Nephron progenitor cell (in vitro differentiated cells): ENCODE results near the gene ADGRG4.

ENCODE experiments used
- DNase-seq: peaks from one replicate; pipeline ENCODE4 v3.0.0; 2021
- H3K27ac Mint-ChIP-seq: 2 replicates; pipeline ENCODE4 v1.8.0; 2021; ENCODE audit warnings: mild to moderate bottlenecking, moderate library complexity, mixed read lengths
- H3K27me3 Mint-ChIP-seq: 2 replicates; pipeline ENCODE4 v1.8.0; 2021; ENCODE audit warnings: mild to moderate bottlenecking, low read depth, mixed read lengths; ENCODE audit not compliant: poor library complexity
- H3K36me3 Mint-ChIP-seq: 2 replicates; pipeline ENCODE4 v1.8.0; 2021; ENCODE audit warnings: low read depth, mixed read lengths
- H3K4me1 Mint-ChIP-seq: 2 replicates; pipeline ENCODE4 v1.8.0; 2021; ENCODE audit warnings: mixed read lengths
- H3K4me3 Mint-ChIP-seq: 2 replicates; pipeline ENCODE4 v1.8.0; 2021; ENCODE audit warnings: mild to moderate bottlenecking, moderate library complexity, mixed read lengths
- H3K9me3 Mint-ChIP-seq: 2 replicates; pipeline ENCODE4 v1.8.0; 2021; ENCODE audit warnings: mild to moderate bottlenecking, moderate library complexity, mixed read lengths
- CTCF ChIP-seq: fragments of 200-600 bp; sonication (generic); IDR thresholded peaks from 2 replicates; pipeline ENCODE4 v1.5.0; 2021; ENCODE audit warnings: antibody characterized with exemption

Gene ADGRG4

GRCh38 chrX:136457303-136457917, 156.6 kb downstream of the ADGRG4 start:
- Mint-ChIP-seq H3K36me3 (no peaks in the 10 kb centered on the region), H3K4me1 (no peaks in the 10 kb centered on the region), H3K27ac (no peak overlapping the region), H3K4me3 (no peak overlapping the region), H3K27me3 (no peaks in the 10 kb centered on the region), H3K9me3 (peaks cover 6% of the 10 kb centered on the region)
- no peak for DNase-seq
- TF ChIP-seq CTCF: no peak

DNA sequence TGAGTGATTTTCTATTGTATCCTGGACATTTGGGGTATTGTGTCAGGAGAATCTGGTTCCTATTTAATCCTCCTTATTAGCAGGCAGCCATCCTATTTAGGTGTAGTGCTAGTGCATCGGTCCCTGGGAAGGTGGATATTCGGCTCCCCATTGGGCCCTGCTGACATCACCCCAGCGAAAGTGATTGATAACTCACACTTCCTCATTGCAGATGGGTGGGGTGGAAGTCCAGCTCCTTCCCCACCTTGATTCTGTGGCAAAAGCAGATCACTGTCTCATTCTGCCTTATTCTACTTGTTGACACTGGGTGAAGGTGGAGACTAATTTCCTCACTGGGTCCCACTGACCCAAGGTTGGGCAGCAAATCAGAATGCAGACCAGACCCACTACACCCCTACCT, 163.8 kb downstream of the ADGRG4 start:
- no peaks in the 10 kb centered on the region for H3K4me1 Mint-ChIP-seq
- no peak overlapping the region for H3K4me3 Mint-ChIP-seq
- no peaks in the 10 kb centered on the region for H3K36me3 Mint-ChIP-seq
- no peak for DNase-seq
- no peak for TF ChIP-seq CTCF
- peaks cover 16% of the 10 kb centered on the region for H3K9me3 Mint-ChIP-seq
- H3K27ac Mint-ChIP-seq: no peak overlapping the region
- peaks cover 6% of the 10 kb centered on the region for H3K27me3 Mint-ChIP-seq
